ELF-1 (cell line): Measurements from ENCODE around the gene FOXO6.
A peak's percentile ranks its signal among the peaks of the same experiment; 100 is the strongest.

Source experiments
- DNase-seq: peaks from one replicate; pipeline ENCODE4 v3.0.0-alpha.2; 2016; ENCODE audit warnings: low read depth, low spot score

Gene FOXO6

GRCh38 chr1:41365772-41366454, 4.7 kb downstream of the FOXO6 start:
- no peak for DNase-seq

DNA sequence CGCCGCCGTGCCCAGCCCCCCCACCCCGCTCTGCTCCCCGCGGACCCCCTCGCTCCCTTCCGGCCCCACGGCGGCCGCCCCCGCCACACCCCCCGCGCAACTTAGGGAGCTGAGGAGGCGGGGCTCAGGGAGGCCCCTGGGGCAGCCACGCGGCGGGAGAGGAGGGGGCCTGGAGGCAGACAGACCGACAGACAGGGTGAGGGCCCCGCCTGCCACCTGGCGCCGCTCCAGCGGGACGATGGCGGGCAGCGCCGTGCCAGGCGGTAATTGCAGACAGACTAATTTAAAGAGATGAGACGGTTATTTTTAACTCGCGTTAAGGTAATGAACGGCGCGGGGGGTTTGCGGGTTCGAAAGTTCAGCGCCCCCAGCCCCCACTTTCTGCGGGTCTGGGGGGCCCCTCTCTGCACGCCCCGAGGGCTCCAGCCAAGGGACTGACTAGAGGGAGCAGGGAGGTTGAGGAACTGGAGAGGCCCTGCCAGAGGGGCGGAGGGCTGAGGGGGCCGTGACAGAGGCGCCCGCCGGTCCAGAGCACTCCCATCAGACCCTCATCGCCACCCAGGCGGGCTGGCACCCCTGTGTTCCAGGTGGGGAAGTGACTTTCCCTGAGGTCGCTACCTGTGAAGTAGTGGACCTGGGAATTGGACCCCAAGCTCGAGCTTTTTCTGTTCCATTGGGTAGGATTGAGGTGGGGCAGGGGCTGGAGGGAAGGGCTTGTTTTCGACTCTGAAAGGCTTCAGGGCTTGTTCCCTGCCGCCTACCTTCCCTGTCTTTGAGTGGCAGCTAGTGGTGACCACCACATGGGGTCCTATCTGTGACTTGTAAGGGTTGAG, 5.4 kb downstream of the FOXO6 start:
- DNase-seq = no peak

GRCh38 chr1:41367288-41367642, 6.0 kb downstream of the FOXO6 start:
- no peak for DNase-seq

- no peak for DNase-seq
These were observed 7.1 kb downstream of the FOXO6 start for GRCh38 chr1:41368366-41368765.

DNA sequence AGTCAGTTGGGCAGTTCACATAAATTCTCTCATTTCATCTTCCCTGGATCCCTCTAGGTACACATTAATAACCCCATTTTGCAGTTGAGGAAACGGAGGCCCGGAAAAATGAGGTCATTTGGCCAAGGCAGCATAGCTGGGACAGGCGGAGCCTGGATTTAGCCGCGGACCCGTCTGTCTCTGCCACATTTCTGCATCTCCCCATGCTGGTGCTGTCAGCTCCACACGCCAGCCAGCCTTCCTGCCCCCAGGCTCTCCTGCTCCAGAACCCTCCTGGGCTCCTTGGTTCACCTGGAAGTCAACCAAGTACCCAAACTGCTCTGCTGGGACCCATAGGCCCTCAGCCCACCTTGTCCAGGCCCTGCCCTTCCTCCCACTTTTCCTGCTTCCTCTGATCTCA, 7.6 kb downstream of the FOXO6 start:
- no peak for DNase-seq

- DNase-seq = no peak
These were observed 8.3 kb downstream of the FOXO6 start for GRCh38 chr1:41369531-41369930.

DNA sequence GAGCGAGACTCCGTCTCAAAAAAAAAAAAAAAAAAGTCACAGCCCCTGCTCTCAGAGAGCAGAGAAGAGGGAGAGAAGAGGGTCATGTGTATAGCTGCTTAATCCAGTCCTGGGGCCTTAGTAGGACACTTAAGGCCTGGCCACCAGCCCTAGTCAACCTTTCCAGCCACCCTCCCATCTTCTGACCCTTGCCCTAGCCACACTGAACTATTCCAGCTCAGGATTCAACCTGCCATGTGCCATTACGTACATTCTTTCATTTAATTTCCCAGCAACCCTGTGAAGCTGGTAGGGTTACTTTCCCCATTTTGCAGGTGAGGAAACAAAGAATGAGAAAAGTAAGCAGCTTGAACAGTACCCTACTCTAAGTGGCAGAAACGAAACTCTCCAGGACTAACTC, 9.0 kb downstream of the FOXO6 start:
- no peak for DNase-seq

GRCh38 chr1:41370756-41371420, 9.7 kb downstream of the FOXO6 start:
- DNase-seq = no peak

DNA sequence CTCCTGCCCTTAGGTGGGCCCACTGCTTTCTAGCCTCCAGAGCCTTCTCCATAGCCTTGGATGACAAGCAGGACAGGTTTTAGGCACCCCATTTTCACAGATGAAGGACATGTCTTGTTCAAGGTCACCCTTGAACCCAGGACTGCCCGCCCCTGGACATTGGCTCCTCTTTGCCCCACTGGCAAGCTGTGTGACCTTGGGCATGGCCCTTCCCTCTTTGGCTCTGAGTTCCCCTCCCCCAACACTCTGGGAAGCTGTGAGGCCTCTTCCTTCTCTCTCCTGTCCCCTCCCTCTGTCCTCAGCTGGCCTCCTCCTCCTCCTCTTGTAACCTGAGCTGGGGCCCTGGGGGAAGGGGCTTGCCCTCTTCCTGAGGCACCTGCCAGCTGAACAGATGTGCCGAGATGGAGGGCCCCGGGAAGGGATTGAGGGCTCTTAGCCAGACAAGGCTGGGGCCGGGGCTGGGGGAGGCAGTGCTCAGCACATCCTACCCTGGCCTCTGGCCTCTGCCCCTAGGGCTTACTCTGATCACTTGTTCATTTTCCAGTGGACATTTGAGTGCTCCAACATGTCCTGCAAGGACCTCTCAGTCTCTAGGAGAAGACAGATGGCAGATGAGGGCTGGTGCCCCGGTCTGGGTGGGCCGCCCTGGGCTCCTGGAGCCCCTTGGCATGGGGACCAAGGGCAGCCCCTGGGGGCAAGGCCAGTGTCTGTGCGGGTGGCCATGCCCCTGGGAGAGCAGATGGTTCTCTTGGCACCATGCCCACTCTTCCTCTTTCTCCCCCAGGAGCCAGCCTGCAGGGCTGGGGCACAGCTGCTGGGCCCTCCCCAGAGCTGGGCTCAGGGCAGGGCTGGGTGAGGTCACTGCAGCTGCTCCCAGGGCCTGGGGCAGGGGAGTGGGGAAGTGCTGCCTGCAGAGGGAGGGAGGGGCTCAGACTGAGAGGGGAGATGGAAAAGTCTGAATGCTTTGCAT, 10.7 kb downstream of the FOXO6 start:
- peak; percentile 91 for DNase-seq

DNA sequence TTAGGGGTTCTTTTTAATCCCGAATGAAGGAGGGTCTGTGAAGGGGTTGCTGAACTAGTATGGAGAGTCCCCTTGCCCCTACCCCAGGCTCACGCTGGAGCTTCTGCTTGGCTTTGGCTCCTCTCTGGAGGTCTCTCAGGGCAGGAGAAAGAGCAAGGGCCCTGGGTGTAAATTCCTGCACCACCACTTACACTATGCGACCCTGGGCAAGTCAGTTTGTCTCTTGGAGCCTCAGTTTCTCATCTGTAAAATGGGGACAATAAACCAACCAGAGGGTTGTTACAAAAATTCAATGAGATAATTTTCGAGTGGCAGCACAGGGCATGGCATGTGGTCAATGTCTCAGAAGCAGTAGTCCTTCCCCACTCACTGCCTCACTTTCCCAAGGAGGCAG, 11.4 kb downstream of the FOXO6 start:
- no peak for DNase-seq

- DNase-seq = no peak
These were observed 12.1 kb downstream of the FOXO6 start for GRCh38 chr1:41373373-41373772.

- DNase-seq = no peak
These were observed 13.5 kb downstream of the FOXO6 start for GRCh38 chr1:41374711-41375110.

DNA sequence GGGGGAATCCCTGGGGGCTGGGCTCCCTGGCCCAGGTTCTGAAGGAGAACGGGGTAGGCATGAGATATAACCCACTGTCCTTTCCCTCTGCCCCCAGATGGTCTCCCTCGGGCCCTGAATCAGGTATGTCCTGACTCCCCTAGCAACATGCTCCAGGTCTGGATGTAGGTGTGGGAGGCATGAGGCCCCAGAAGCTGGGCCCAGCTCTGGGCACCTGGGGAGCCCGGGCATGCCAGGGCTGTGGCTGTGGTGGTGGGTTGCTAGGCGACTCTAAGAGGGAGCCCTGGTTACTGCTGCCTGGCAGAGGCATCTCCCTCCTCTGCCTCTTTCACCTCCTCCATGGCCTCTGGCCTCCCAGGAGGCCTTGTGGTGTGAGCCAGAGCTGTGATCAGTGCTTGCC, 16.2 kb downstream of the FOXO6 start:
- no peak for DNase-seq

GRCh38 chr1:41378222-41378621, 17.0 kb downstream of the FOXO6 start:
- DNase-seq = no peak

DNA sequence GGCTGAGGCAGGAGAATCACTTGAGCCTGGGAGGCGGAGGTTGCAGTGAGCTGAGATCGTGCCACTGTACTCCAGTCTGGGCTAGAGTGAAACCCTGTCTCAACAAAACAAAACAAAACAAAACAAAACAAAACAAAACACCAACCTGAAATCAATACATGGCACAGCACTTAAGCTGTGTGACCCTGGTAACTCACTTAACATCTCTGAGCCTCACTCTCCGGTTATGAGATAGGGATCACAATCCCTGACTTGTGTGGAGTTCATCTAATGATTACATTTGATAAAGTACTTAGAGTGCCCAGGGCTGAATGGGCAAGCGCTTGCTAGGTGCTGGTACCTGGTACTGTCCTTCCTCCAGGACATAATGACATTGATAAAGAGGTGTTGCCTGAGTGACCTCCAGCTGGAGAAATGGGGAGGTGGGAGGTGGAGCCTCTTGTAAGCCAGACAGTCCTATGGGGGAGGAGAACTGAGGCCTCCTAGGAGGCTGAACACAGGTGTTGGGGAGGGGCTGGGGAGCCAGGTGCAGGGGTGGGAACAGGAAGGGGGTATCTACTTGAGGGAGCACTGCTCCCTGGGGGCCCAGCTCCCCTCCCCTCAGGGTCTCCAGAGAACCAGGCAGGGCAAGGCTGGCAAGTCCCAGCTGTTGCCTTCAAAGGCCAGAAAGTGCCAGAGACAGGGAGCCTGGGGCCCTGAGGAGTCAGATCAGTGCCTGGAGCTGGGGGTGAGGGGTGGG, 17.9 kb downstream of the FOXO6 start:
- DNase-seq = no peak

DNA sequence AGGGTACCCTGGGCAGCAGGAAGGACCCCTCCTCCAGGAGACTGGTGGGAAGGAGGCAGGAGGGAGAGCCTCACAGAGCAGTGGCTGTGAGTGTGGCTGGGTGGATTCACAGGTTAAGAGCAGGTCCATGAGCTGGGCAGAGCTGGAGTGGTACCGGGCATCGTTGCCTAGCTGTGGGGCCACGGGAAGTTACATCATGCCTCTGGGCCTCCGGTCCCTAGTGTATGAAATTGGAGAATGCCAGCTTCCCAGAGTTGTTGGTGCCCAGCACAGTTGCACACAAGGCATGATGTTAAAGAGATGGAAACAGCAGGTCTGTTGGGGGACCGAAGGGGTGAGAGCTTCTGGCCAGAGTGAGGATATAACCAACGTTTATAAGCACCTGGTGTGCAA, 18.5 kb downstream of the FOXO6 start:
- no peak for DNase-seq

- DNase-seq = no peak
These were observed 19.0 kb downstream of the FOXO6 start for GRCh38 chr1:41380195-41380594.

GRCh38 chr1:41380979-41381691, 19.9 kb downstream of the FOXO6 start:
- no peak for DNase-seq

DNA sequence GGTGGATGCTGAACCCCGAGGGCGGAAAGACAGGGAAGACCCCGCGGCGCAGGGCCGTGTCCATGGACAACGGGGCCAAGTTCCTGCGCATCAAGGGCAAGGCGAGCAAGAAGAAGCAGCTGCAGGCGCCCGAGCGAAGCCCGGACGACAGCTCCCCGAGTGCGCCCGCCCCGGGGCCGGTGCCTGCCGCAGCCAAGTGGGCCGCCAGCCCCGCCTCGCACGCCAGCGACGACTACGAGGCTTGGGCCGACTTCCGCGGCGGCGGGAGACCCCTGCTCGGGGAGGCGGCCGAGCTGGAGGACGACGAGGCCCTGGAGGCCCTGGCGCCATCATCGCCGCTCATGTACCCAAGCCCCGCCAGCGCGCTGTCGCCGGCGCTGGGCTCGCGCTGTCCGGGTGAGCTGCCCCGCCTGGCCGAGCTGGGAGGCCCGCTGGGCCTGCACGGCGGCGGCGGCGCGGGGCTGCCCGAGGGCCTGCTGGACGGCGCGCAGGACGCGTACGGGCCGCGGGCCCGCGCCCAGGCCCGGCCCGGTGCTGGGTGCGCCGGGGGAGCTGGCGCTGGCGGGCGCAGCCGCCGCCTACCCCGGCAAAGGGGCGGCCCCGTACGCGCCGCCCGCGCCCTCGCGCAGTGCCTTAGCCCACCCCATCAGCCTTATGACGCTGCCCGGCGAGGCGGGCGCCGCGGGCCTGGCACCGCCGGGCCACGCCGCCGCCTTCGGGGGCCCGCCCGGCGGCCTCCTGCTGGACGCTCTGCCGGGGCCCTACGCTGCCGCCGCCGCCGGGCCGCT, 20.7 kb downstream of the FOXO6 start:
- no peak for DNase-seq
